Gastroesophageal sphincter (tissue), 3 donors: ENCODE data around the gene S1PR1.

Source experiments
- CTCF ChIP-seq, 4 experiments: fragments of 200-600 bp in 2 of 4; fragments of 450-650 bp in 2 of 4; sonication (generic) in 1 of 4; IDR thresholded peaks; one replicate each; pipeline ENCODE4 v1.5.1; 2017 to 2019; ENCODE audit warnings: antibody characterized with exemption in 4 of 4, mild to moderate bottlenecking in 2 of 4, moderate library complexity in 2 of 4
- EP300 ChIP-seq: sonication (generic); formaldehyde crosslinking; IDR thresholded peaks from one replicate; pipeline ENCODE4 v1.6.1; 2017; ENCODE audit warnings: antibody characterized with exemption, mild to moderate bottlenecking
- POLR2A ChIP-seq, 2 donors: fragments of 450-650 bp; IDR thresholded peaks; one replicate each; pipeline ENCODE4 v1.6.1; 2017; ENCODE audit warnings: antibody characterized with exemption in 2 of 2, mild to moderate bottlenecking in 2 of 2, moderate library complexity in 1 of 2
- POLR2AphosphoS5 ChIP-seq: sonication (generic); formaldehyde crosslinking; IDR thresholded peaks from one replicate; pipeline ENCODE4 v1.6.1; 2017; ENCODE audit warnings: antibody characterized with exemption

DNA sequence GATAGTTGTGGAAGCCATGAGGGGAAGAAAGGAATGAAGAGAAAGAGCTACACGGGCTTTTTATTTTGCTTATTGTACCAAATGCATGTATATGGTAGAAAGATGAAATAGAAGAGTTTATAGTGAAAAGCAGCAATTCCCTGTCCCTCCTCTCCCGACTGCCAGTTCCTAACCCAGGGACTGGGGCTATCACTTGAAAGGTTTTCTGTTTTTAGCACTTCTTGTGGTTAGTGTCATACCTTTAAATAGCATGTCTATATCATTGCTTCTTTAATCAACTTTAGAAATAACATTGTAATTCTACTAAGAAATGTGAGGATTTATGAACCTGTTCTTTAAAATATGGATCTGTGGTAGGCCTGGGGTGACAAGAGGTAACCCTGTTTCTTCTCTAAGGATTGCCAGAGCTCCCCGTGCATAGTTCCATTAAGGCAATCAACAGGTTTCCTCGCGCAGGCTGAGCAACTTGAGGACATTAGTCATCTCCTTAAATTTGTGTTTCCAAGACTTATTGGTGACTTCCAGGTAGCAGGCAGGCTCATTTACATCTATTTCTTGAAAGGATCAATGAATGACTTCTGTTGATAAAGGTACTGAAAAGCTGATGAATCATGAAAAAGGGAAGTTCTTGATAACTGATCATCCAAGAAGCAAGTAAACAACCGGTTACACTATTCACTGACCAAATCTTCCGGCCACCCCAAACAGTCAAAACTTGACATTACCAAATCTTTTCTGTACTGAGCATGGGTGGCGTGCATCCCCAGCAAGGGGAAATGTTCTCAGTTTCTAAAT is 37.8 kb upstream of the S1PR1 start:
- no peak for TF ChIP-seq CTCF (IDR thresholded peaks at IDR 0.05)
- no peak for TF ChIP-seq EP300
- TF ChIP-seq POLR2A (IDR thresholded peaks at IDR 0.05) = no peak
- no peak for TF ChIP-seq POLR2AphosphoS5
